Keratinocyte (primary cell): ENCODE results near the gene PDE1C. TPM values are rescaled to one million over a fixed set of nuclear protein-coding genes. Genes with fewer than 3 reads are reported as not detected.

Experiments
- DNase-seq: peaks from one replicate; pipeline ENCODE4 v3.0.0-alpha.2; 2011; ENCODE audit warnings: low read depth, missing footprints, low spot score
- FAIRE-seq: peaks from 2 replicates; lab custom pipeline; 2011; peaks lifted over from hg19 to GRCh38; lab: Jason Lieb, UNC
- H2AFZ ChIP-seq: 2 replicates; pipeline ENCODE4 v1.6.0; 2012; ENCODE audit warnings: low read length, control low read depth, inconsistent platforms; ENCODE audit not compliant: control insufficient read depth
- H3K27ac ChIP-seq: 2 replicates; pipeline ENCODE4 v1.5.1; 2011; ENCODE audit warnings: low read length; ENCODE audit not compliant: control insufficient read depth, insufficient read depth
- H3K27me3 ChIP-seq: 3 replicates; pipeline ENCODE4 v1.6.0; 2011; ENCODE audit warnings: low read length; ENCODE audit not compliant: control insufficient read depth, insufficient read depth; ENCODE audit errors: extremely low read depth
- H3K36me3 ChIP-seq, 2 experiments: 2 replicates in 1 of 2; 3 replicates in 1 of 2; pipeline ENCODE4 v1.5.1; 2011; ENCODE audit warnings: low read length in 2 of 2, mild to moderate bottlenecking in 1 of 2; ENCODE audit not compliant: control insufficient read depth in 2 of 2, insufficient read depth in 2 of 2; ENCODE audit errors: extremely low read depth in 1 of 2
- H3K4me1 ChIP-seq: 3 replicates; pipeline ENCODE4 v1.5.1; 2011; ENCODE audit warnings: low read length; ENCODE audit not compliant: control insufficient read depth, insufficient read depth; ENCODE audit errors: extremely low read depth
- H3K4me2 ChIP-seq: 3 replicates; pipeline ENCODE4 v1.6.0; 2011; ENCODE audit warnings: low read depth, low read length; ENCODE audit not compliant: control insufficient read depth, insufficient read depth; ENCODE audit errors: extremely low read depth
- H3K4me3 ChIP-seq, 3 experiments: fragments of 200-600 bp in 1 of 3; sonication (generic) in 1 of 3; 2 replicates in 2 of 3; 3 replicates in 1 of 3; pipeline ENCODE4 v1.5.1; 2011 to 2016; ENCODE audit warnings: low read length in 3 of 3, mild to moderate bottlenecking in 3 of 3, control low read depth in 2 of 3, inconsistent platforms in 1 of 3, low read depth in 1 of 3, mixed read lengths in 1 of 3, mixed run types in 1 of 3, moderate library complexity in 1 of 3; ENCODE audit not compliant: control insufficient read depth in 2 of 3, insufficient read depth in 2 of 3; ENCODE audit errors: extremely low read depth in 1 of 3
- H3K79me2 ChIP-seq: 2 replicates; pipeline ENCODE4 v1.6.0; 2012; ENCODE audit warnings: low read length; ENCODE audit not compliant: control insufficient read depth, insufficient read depth
- H3K9ac ChIP-seq: 3 replicates; pipeline ENCODE4 v1.6.0; 2011; ENCODE audit warnings: low read length; ENCODE audit not compliant: control insufficient read depth, insufficient read depth; ENCODE audit errors: extremely low read depth
- H3K9me1 ChIP-seq: 3 replicates; pipeline ENCODE4 v1.6.0; 2011; ENCODE audit warnings: low read length; ENCODE audit not compliant: control insufficient read depth, insufficient read depth; ENCODE audit errors: extremely low read depth
- H3K9me3 ChIP-seq: 2 replicates; pipeline ENCODE4 v1.5.1; 2012; ENCODE audit warnings: low read depth, low read length; ENCODE audit not compliant: control insufficient read depth
- H4K20me1 ChIP-seq: 3 replicates; pipeline ENCODE4 v1.6.0; 2011; ENCODE audit warnings: low read length; ENCODE audit not compliant: control insufficient read depth, insufficient read depth; ENCODE audit errors: extremely low read depth
- CTCF ChIP-seq, 3 experiments: IDR thresholded peaks in 1 of 3; conservative IDR thresholded peaks in 1 of 3; optimal IDR thresholded peaks in 1 of 3; 2 replicates in 2 of 3; 3 replicates in 1 of 3; pipeline versions ENCODE3 to v1.5.1; 2011; ENCODE audit warnings: low read length in 3 of 3, mild to moderate bottlenecking in 3 of 3, moderate library complexity in 2 of 3, control low read depth in 1 of 3, inconsistent platforms in 1 of 3; ENCODE audit not compliant: insufficient read depth in 2 of 3; ENCODE audit errors: extremely low read depth in 1 of 3
- EZH2 ChIP-seq: IDR thresholded peaks from one replicate; pipeline ENCODE4 v1.6.1; 2012; ENCODE audit warnings: inconsistent platforms, mild to moderate bottlenecking, low read length, moderate library complexity
- dilution Hi-C: fragments of 300-500 bp; cut with MboI; formaldehyde crosslinking; loops from one replicate; pipeline ENCODE4 v1.7.0; 2020; ENCODE audit warnings: low sequenced_read_pairs; ENCODE audit not compliant: extremely low pct_ligation_motif_present
- polyA plus RNA-seq, 5 experiments: library from polyadenylated mRNA; depleted of rRNA in 3 of 5; stranded (reverse) in 3 of 5; stranded (forward) in 1 of 5; unstranded in 1 of 5; fragments of >200 nt; gene quantifications; 1 replicate in 1 of 5; 2 replicates in 3 of 5; 3 replicates in 1 of 5; pipeline versions ENCODE4 v1.2.1 to v1.2.3, GENCODE V29; 2011 to 2012; ENCODE audit warnings: missing spikeins in 2 of 5, low read depth in 1 of 5, low replicate concordance in 1 of 5

Gene PDE1C
- polyA plus RNA-seq, 1 donor (not counting 4 experiments of a cell fraction or from before 2014, with no cell fraction given): 2.5 TPM

GRCh38 chr7:32048970-32049491 lies 21.2 kb downstream of the PDE1C start:
- no peak overlapping the region for H3K27ac ChIP-seq
- DNase-seq (no peak), FAIRE-seq (no peak)
- no peaks in the 10 kb centered on the region for H3K79me2 ChIP-seq
- no peaks in the 10 kb centered on the region for H3K27me3 ChIP-seq
- no peak overlapping the region for H3K9ac ChIP-seq
- H3K4me3 ChIP-seq: no peak overlapping the region
- H3K9me1 ChIP-seq: no peaks in the 10 kb centered on the region
- no peak overlapping the region for H3K4me2 ChIP-seq
- H3K36me3 ChIP-seq: no peaks in the 10 kb centered on the region
- H2AFZ ChIP-seq: no peak overlapping the region
- H3K4me1 ChIP-seq: no peaks in the 10 kb centered on the region
- no peaks in the 10 kb centered on the region for H3K9me3 ChIP-seq
- dilution Hi-C loops: no loop called here
- no peaks in the 10 kb centered on the region for H4K20me1 ChIP-seq
- TF ChIP-seq EZH2 (no peak), CTCF (optimal IDR thresholded peaks at IDR 0.05 in 1 of 3, IDR thresholded peaks at IDR 0.05 in 1 of 3, conservative IDR thresholded peaks at IDR 0.05 in 1 of 3; ENCODE audit: extremely low read depth in 1 of 3, insufficient read depth in 2 of 3, low read length in 3 of 3) (no peak)

GRCh38 chr7:32047801-32048200 lies 22.4 kb downstream of the PDE1C start:
- no peaks in the 10 kb centered on the region for H3K4me1 ChIP-seq

More at GRCh38 chr7:32047801-32048200, 22.4 kb downstream of the PDE1C start:
- no peaks in the 10 kb centered on the region for H4K20me1 ChIP-seq
- no peaks in the 10 kb centered on the region for H3K9me3 ChIP-seq
- DNase-seq: no peak
- H3K9ac ChIP-seq: no peak overlapping the region
- H3K4me2 ChIP-seq: no peak overlapping the region
- H3K36me3 ChIP-seq: no peaks in the 10 kb centered on the region
- no peak overlapping the region for H3K4me3 ChIP-seq
- no peaks in the 10 kb centered on the region for H3K27me3 ChIP-seq
- TF ChIP-seq CTCF (optimal IDR thresholded peaks at IDR 0.05 in 1 of 3, IDR thresholded peaks at IDR 0.05 in 1 of 3, conservative IDR thresholded peaks at IDR 0.05 in 1 of 3; ENCODE audit: extremely low read depth in 1 of 3, insufficient read depth in 2 of 3, low read length in 3 of 3) (no peak), EZH2 (no peak)
- H3K27ac ChIP-seq: no peak overlapping the region
- no peak overlapping the region for H2AFZ ChIP-seq
- no peaks in the 10 kb centered on the region for H3K79me2 ChIP-seq
- H3K9me1 ChIP-seq: no peaks in the 10 kb centered on the region
- FAIRE-seq: no peak
- dilution Hi-C loops: no loop called here
